Medulla oblongata (tissue), 1 donor: ENCODE measurements around the gene AFP.
"Not testable (repeated sequence)": the region's sequence is repeated elsewhere in the genome, so short reads cannot be mapped to it uniquely, and the experiment has no call there.

Experiments
- DNase-seq: peaks from one replicate; pipeline ENCODE4 v3.0.0-alpha.2; 2015; ENCODE audit errors: extremely low spot score

The AFP gene

DNA sequence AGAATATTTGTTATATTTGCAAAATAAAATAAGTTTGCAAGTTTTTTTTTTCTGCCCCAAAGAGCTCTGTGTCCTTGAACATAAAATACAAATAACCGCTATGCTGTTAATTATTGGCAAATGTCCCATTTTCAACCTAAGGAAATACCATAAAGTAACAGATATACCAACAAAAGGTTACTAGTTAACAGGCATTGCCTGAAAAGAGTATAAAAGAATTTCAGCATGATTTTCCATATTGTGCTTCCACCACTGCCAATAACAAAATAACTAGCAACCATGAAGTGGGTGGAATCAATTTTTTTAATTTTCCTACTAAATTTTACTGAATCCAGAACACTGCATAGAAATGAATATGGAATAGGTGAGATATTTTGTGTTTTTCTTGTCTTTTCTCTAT lies at the start of gene AFP:
AFP (plus strand) TSS at position 238 of the 400 bp plus-strand sequence; CDS start at position 280, 42 bp downstream.
- DNase-seq = no peak

DNA sequence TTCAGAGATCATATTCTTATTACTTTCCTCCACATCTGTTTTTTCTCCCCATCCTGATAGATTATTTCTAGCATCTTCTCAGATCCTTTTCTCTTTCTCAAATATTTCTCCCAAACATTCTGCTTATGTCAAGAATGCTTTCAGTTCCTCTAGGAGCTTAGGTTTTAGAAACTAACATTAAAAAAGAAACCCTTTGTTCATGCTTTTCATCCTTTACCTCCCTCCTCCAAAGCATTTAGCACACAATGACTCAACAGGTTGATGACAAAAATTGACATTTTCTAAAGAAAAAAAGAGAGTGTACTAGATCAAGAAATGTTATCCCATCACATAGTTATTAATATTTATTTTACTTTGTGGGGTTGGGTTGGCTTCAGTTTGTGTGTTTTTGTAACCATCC lies 48.5 kb upstream of the AFP start:
- DNase-seq = no peak

DNA sequence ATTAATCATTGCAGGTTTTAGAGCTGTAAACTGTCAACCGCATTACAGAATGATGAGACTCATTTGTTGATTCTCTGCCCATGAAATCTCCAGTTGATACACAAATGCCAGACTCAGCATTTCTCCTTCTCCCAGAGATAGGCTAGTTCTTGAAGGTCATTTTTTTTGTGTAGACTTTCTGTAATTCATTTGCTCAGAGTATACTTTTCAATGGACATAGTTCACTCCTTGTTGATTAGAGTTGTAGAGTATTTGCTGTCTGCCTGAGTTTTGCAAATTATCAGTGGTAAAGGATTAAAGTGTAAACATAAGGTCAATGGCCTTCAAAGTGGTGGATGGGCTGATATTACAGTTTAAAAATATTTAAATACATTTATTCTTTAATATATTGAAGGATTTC lies 47.1 kb upstream of the AFP start:
- DNase-seq = no peak

DNA sequence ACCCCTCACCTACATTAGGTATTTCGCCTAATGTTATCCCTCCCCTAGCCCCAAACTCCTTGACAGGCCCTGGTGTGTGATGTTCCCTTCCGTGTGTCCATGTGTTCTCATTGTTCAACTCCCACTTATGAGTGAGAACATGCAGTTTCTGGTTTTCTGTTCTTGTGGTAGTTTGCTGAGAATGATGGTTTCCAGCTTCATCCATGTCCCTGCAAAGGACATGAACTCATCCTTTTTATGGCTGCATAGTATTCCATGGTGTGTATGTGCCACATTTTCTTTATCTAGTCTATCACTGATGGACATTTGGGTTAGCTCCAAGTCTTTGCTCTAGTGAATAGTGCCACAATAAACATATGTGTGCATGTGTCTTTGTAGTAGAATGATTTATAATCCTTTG lies 46.4 kb upstream of the AFP start:
- not testable (repeated sequence) for DNase-seq

DNA sequence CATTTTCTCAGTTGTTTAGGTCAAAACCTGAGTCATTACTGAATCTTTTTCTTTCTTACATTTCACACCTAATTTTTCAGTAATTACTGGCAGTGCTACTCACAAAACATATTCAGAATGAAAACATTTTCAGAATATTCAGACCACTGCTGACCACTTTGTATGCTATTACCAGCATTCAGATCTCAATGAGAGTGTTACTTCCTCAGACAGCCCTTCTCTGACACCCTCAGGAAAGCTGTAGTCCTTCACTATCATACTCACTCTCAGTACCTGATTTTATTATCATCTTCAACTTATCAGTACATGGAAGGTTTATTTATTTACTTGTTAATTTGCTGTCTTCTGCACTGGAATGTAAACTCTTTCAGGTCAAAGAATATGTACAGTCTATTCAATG lies 44.2 kb upstream of the AFP start:
- no peak for DNase-seq

DNA sequence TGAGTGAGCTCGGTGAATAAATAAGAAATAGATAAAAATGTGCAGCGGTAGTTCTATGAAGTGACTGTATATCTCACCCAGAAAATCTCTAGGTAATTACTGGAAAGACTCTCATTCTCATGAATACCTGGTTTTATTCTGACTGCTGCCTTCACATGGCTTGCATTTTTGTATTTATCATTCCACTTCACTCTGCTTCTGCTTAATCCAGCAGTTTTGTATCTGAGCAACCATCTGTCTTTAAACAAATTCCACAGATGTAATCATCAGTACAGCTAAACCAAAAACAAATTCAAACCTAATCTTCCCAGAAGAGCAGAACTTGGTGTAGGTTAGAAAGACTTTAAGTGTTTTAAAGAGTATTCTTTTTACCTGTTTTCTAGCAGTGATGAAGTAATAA lies 43.1 kb upstream of the AFP start:
- DNase-seq = no peak

DNA sequence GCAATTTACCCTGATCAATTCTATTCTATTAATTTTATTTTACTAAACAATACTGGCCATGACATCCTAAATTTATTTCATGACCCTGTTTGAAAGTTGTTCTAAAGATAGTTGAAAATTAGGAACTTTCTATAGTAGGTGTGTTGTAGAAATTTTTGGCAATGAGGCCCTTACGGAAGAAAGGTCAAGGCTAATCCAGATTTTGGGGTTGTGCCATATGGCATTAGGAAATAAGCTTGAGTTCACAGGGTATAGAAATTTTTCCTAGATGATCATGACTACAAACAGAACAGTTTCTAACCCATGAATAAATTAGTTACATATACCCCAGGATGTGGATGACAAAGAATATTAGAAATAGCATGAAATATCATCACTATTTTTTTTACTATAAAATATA lies 39.7 kb upstream of the AFP start:
- no peak for DNase-seq

DNA sequence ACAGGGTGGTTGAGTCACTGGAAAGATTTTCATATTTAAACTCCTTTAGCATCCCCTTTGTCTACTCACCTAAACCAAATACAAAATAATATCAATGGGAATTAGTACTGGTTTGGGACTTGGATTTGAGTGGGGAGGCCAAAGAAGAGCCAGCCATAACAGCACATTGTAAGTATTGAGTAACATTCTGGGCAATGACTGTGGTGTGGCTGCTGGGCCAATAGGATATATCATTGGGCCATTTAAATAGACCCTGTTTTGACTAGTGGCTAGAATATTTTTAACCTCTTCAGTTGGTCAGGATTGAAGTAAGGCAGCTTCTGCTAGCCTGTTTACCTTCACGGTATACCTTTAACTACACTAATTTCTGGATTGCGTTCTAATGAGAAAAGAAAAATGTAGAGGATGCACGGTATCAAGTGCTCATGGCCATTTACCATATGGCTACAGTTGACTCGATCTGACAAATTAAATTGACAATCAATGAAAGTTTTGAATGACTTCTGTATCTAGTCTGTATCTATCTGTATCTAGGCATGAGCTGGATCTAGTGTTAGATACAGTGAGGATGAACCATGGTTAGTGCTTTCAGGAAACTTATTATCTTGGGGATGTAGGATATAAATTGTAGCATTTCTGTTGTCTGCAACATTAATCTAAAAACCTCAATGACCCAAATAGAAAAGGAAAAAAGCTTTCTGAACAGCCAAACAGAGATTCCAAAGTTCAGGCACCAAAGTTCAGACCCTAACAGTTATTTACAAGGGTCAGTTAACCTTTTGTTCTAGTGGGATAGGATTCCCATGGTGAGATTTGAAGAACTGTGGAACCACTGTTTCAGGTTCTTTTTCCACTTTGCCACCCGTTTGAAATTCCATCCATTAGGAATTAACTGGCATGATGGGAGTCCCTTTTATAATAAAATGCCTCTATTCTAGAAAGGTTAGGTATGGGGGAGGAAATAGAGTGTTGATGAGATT lies 38.7 kb upstream of the AFP start:
- no peak for DNase-seq

DNA sequence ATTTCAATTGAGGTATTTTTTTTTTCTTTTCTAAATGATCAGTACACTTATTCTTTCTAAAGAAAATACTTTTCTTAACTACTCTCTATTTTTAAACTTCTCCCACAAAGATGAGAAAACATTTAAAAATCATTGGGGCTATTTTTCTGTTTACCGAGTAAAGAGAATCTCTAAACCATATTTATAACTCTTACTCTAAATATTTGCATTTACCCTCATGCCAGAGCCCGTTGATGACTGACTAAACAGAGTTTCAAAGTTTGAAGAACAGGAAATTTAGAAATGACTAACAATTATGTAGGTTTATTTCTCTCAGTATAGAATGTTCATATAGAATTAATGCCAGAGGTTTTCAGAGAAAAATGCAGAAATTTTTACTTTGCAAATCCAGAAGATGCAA lies 34.6 kb upstream of the AFP start:
- DNase-seq = no peak

DNA sequence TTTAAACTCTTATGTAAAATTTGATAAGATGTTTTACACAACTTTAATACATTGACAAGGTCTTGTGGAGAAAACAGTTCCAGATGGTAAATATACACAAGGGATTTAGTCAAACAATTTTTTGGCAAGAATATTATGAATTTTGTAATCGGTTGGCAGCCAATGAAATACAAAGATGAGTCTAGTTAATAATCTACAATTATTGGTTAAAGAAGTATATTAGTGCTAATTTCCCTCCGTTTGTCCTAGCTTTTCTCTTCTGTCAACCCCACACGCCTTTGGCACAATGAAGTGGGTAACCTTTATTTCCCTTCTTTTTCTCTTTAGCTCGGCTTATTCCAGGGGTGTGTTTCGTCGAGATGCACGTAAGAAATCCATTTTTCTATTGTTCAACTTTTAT lies 32.0 kb upstream of the AFP start, which contains the start of gene ALB:
ALB (plus strand) TSS at position 246 of the 400 bp plus-strand sequence; CDS start at position 287, 41 bp downstream.
- no peak for DNase-seq

DNA sequence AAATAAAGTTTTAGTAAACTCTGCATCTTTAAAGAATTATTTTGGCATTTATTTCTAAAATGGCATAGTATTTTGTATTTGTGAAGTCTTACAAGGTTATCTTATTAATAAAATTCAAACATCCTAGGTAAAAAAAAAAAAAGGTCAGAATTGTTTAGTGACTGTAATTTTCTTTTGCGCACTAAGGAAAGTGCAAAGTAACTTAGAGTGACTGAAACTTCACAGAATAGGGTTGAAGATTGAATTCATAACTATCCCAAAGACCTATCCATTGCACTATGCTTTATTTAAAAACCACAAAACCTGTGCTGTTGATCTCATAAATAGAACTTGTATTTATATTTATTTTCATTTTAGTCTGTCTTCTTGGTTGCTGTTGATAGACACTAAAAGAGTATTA lies 31.6 kb upstream of the AFP start:
- DNase-seq = no peak

DNA sequence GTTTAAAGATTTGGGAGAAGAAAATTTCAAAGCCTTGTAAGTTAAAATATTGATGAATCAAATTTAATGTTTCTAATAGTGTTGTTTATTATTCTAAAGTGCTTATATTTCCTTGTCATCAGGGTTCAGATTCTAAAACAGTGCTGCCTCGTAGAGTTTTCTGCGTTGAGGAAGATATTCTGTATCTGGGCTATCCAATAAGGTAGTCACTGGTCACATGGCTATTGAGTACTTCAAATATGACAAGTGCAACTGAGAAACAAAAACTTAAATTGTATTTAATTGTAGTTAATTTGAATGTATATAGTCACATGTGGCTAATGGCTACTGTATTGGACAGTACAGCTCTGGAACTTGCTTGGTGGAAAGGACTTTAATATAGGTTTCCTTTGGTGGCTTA lies 30.9 kb upstream of the AFP start:
- DNase-seq = no peak

DNA sequence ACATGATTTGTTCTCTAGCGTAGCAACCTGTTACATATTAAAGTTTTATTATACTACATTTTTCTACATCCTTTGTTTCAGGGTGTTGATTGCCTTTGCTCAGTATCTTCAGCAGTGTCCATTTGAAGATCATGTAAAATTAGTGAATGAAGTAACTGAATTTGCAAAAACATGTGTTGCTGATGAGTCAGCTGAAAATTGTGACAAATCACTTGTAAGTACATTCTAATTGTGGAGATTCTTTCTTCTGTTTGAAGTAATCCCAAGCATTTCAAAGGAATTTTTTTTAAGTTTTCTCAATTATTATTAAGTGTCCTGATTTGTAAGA lies 29.5 kb upstream of the AFP start:
- DNase-seq = no peak

DNA sequence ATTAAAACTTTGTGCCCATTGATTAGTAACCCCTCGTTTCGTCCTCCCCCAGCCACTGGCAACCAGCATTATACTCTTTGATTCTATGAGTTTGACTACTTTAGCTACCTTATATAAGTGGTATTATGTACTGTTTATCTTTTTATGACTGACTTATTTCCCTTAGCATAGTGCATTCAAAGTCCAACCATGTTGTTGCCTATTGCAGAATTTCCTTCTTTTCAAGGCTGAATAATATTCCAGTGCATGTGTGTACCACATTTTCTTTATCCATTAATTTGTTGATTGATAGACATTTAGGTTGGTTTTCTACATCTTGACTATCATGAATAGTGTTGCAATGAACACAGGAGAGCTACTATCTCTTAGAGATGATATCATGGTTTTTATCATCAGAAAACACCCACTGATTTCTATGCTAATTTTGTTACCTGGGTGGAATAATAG lies 28.8 kb upstream of the AFP start:
- no peak for DNase-seq

DNA sequence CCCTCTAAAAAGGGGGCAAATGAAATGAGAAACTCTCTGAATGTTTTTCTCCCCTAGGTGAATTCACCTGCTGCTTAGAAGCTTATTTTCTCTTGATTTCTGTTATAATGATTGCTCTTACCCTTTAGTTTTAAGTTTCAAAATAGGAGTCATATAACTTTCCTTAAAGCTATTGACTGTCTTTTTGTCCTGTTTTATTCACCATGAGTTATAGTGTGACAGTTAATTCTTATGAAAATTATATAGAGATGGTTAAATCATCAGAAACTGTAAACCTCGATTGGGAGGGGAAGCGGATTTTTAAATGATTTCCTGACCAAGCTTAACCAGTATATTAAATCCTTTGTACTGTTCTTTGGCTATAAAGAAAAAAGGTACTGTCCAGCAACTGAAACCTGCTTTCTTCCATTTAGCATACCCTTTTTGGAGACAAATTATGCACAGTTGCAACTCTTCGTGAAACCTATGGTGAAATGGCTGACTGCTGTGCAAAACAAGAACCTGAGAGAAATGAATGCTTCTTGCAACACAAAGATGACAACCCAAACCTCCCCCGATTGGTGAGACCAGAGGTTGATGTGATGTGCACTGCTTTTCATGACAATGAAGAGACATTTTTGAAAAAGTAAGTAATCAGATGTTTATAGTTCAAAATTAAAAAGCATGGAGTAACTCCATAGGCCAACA lies 27.7 kb upstream of the AFP start:
- DNase-seq = no peak

DNA sequence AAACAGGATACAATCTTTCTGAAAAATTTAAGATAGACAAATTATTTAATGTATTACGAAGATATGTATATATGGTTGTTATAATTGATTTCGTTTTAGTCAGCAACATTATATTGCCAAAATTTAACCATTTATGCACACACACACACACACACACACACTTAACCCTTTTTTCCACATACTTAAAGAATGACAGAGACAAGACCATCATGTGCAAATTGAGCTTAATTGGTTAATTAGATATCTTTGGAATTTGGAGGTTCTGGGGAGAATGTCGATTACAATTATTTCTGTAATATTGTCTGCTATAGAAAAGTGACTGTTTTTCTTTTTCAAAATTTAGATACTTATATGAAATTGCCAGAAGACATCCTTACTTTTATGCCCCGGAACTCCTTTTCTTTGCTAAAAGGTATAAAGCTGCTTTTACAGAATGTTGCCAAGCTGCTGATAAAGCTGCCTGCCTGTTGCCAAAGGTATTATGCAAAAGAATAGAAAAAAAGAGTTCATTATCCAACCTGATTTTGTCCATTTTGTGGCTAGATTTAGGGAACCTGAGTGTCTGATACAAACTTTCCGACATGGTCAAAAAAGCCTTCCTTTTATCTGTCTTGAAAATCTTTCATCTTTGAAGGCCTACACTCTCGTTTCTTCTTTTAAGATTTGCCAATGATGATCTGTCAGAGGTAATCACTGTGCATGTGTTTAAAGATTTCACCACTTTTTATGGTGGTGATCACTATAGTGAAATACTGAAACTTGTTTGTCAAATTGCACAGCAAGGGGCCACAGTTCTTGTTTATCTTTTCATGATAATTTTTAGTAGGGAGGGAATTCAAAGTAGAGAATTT lies 26.8 kb upstream of the AFP start:
- no peak for DNase-seq

DNA sequence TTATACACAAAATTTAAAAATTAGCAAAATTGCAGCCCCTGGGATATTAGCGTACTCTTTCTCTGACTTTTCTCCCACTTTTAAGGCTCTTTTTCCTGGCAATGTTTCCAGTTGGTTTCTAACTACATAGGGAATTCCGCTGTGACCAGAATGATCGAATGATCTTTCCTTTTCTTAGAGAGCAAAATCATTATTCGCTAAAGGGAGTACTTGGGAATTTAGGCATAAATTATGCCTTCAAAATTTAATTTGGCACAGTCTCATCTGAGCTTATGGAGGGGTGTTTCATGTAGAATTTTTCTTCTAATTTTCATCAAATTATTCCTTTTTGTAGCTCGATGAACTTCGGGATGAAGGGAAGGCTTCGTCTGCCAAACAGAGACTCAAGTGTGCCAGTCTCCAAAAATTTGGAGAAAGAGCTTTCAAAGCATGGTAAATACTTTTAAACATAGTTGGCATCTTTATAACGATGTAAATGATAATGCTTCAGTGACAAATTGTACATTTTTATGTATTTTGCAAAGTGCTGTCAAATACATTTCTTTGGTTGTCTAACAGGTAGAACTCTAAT lies 26.0 kb upstream of the AFP start:
- DNase-seq = no peak

DNA sequence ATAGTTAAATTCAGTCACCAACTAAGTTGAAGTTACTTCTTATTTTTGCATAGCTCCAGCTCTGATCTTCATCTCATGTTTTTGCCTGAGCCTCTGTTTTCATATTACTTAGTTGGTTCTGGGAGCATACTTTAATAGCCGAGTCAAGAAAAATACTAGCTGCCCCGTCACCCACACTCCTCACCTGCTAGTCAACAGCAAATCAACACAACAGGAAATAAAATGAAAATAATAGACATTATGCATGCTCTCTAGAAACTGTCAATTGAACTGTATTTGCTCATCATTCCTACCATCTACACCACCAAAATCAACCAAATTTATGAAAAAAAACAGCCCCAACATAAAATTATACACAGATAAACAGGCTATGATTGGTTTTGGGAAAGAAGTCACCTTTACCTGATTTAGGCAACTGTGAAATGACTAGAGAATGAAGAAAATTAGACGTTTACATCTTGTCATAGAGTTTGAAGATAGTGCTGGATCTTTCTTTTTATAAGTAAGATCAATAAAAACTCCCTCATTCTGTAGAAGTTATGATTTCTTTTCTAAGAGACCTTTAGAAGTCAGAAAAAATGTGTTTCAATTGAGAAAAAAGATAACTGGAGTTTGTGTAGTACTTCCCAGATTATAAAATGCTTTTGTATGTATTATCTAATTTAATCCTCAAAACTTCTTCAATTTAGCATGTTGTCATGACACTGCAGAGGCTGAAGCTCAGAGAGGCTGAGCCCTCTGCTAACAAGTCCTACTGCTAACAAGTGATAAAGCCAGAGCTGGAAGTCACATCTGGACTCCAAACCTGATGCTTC lies 24.9 kb upstream of the AFP start:
- DNase-seq = no peak

DNA sequence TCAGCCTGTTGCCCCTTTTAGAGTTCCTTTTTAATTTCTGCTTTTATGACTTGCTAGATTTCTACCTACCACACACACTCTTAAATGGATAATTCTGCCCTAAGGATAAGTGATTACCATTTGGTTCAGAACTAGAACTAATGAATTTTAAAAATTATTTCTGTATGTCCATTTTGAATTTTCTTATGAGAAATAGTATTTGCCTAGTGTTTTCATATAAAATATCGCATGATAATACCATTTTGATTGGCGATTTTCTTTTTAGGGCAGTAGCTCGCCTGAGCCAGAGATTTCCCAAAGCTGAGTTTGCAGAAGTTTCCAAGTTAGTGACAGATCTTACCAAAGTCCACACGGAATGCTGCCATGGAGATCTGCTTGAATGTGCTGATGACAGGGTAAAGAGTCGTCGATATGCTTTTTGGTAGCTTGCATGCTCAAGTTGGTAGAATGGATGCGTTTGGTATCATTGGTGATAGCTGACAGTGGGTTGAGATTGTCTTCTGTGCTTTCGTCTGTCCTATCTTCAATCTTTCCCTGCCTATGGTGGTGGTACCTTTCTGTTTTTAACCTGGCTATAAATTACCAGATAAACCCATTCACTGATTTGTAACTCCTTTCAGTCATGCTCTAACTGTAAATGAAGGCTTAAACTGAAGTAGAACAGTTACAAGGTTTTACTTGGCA lies 24.1 kb upstream of the AFP start:
- DNase-seq = no peak

DNA sequence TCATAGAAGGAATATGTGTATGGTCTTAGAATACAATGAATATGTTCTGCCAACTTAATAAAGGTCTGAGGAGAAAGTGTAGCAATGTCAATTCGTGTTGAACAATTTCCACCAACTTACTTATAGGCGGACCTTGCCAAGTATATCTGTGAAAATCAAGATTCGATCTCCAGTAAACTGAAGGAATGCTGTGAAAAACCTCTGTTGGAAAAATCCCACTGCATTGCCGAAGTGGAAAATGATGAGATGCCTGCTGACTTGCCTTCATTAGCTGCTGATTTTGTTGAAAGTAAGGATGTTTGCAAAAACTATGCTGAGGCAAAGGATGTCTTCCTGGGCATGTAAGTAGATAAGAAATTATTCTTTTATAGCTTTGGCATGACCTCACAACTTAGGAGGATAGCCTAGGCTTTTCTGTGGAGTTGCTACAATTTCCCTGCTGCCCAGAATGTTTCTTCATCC lies 22.7 kb upstream of the AFP start:
- no peak for DNase-seq
